Measurements from ENCODE around the gene MYRIP.

Gene MYRIP

DNA sequence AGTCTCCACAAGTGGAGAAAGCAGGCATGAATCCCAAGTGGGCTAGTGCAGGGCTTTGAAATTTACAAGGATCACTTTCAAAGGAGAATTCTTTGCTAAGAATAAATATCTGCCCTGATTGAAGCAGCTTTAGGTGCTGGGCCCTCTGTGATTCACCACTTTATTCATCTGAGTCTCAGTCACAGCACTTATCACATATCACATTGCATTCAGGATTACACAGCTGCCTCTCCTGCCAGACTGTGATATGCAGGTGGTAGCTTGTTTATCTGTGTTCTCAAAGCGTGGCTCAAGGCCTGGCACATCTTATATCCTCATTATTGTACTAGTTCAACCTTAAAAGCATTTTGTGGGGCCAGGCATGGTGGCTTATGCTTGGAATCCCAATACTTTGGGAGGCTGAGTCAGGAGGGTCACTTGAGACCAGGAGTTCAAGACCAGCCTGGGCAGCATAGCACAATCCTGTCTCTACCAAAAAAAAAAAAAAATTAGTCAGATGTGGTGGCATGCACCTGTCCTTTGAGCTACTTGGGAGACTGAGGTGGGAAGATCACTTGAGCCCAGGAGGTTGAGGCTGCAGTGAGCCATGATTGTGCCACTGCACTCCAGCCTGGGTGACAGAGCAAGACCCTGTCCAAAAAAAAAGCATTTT is 343.2 kb downstream of the MYRIP start:
- Histone ChIP-seq H3F3A (ENCODE audit: insufficient read depth) (no peaks in the 10 kb centered on the region), H3K9me2 (replicated peaks; ENCODE audit: insufficient read depth, low read length) (no peaks in the 10 kb centered on the region), H3K27me3 (ENCODE audit: low read length) (no peaks in the 10 kb centered on the region), H2AFZ (ENCODE audit: low read depth, low read length, severe bottlenecking) (no peak overlapping the region), H3K79me2 (ENCODE audit: insufficient read depth, low read length) (no peaks in the 10 kb centered on the region), H3K4me2 (ENCODE audit: low read depth, low read length, poor library complexity, severe bottlenecking) (no peak overlapping the region), H3K27ac (ENCODE audit: low read depth, low read length) (no peak overlapping the region), H3K9me3 (ENCODE audit: insufficient read depth, low read length) (no peaks in the 10 kb centered on the region), H3K9ac (ENCODE audit: low read length) (no peak overlapping the region), H3K36me3 (ENCODE audit: low read length) (no peaks in the 10 kb centered on the region), H3K4me3 (ENCODE audit: insufficient read depth, low read length, poor library complexity, severe bottlenecking) (no peak overlapping the region), H4K20me1 (ENCODE audit: low read depth, low read length) (no peaks in the 10 kb centered on the region)
- TF ChIP-seq CTCF (IDR thresholded peaks at IDR 0.05; ENCODE audit: insufficient read depth, low read length, poor library complexity, severe bottlenecking) (no peak), EZH2phosphoT487 (conservative IDR thresholded peaks at IDR 0.05; ENCODE audit: low read length) (no peak)

DNA sequence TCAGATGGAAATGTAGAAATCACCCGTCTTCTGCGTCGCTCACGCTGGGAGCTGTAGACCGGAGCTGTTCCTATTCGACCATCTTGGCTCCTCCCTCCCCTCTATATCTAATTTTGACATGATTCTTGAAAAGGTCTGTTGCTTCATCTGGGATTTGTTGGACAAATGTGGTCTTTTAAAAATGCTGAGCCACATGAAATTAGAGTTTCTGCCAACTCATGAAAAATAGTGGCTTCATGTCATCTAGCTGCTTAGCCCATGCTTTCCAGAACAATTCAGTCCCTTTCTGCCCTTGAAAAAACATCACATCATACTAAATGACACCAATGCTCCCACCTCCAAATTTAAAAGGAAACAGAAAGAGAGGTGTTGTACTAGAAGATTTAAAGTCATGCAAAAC is 351.5 kb downstream of the MYRIP start:
- Histone ChIP-seq H3K9me3 (ENCODE audit: insufficient read depth, low read length) (no peaks in the 10 kb centered on the region), H3K36me3 (ENCODE audit: low read length) (no peaks in the 10 kb centered on the region), H3K27ac (ENCODE audit: low read depth, low read length) (no peak overlapping the region), H3F3A (ENCODE audit: insufficient read depth) (no peaks in the 10 kb centered on the region), H3K27me3 (ENCODE audit: low read length) (no peaks in the 10 kb centered on the region), H2AFZ (ENCODE audit: low read depth, low read length, severe bottlenecking) (no peak overlapping the region), H3K9ac (ENCODE audit: low read length) (no peak overlapping the region), H4K20me1 (ENCODE audit: low read depth, low read length) (no peaks in the 10 kb centered on the region), H3K9me2 (replicated peaks; ENCODE audit: insufficient read depth, low read length) (no peaks in the 10 kb centered on the region), H3K4me3 (ENCODE audit: insufficient read depth, low read length, poor library complexity, severe bottlenecking) (no peak overlapping the region), H3K4me2 (ENCODE audit: low read depth, low read length, poor library complexity, severe bottlenecking) (no peak overlapping the region), H3K79me2 (ENCODE audit: insufficient read depth, low read length) (no peaks in the 10 kb centered on the region)
- TF ChIP-seq CTCF (IDR thresholded peaks at IDR 0.05; ENCODE audit: insufficient read depth, low read length, poor library complexity, severe bottlenecking) (no peak), EZH2phosphoT487 (conservative IDR thresholded peaks at IDR 0.05; ENCODE audit: low read length) (no peak)

DNA sequence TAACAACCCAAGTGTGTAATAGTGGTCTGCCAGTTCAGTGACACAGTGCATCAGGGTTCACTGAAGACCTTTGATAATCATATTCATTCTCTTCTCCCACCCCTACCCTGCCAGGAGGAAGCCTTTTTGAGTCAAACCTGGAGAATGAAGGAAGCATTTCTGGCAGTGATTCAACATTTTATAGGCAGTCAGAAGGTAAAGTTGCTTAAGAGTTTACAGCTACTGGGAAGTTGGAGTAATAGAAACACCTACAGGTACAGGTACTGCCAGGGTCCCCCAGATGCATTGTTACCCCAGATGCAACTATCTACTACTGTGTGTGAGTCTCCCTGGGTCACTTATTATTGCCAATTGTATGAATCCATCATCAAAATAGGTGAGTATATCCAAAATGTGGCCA is 353.2 kb downstream of the MYRIP start:
- no peaks in the 10 kb centered on the region for H3K9me3 ChIP-seq (ENCODE audit: insufficient read depth, low read length)
- H3K4me3 ChIP-seq (ENCODE audit: insufficient read depth, low read length, poor library complexity, severe bottlenecking): no peak overlapping the region
- no peak overlapping the region for H3K4me2 ChIP-seq (ENCODE audit: low read depth, low read length, poor library complexity, severe bottlenecking)
- H4K20me1 ChIP-seq (ENCODE audit: low read depth, low read length): no peaks in the 10 kb centered on the region
- no peaks in the 10 kb centered on the region for H3K36me3 ChIP-seq (ENCODE audit: low read length)
- H2AFZ ChIP-seq (ENCODE audit: low read depth, low read length, severe bottlenecking): no peak overlapping the region
- no peaks in the 10 kb centered on the region for H3K79me2 ChIP-seq (ENCODE audit: insufficient read depth, low read length)
- TF ChIP-seq EZH2phosphoT487 (conservative IDR thresholded peaks at IDR 0.05; ENCODE audit: low read length): no peak
- no peak for TF ChIP-seq CTCF (IDR thresholded peaks at IDR 0.05; ENCODE audit: insufficient read depth, low read length, poor library complexity, severe bottlenecking)
- no peaks in the 10 kb centered on the region for H3K27me3 ChIP-seq (ENCODE audit: low read length)
- no peaks in the 10 kb centered on the region for H3F3A ChIP-seq (ENCODE audit: insufficient read depth)
- H3K27ac ChIP-seq (ENCODE audit: low read depth, low read length): no peak overlapping the region
- no peak overlapping the region for H3K9ac ChIP-seq (ENCODE audit: low read length)
- H3K9me2 ChIP-seq (replicated peaks; ENCODE audit: insufficient read depth, low read length): no peaks in the 10 kb centered on the region

All from SU-DHL-6 (cell line).